PFSK-1 (cell line): Measurements from ENCODE around the gene QSOX1.

ENCODE experiments used
- POLR2AphosphoS5 ChIP-seq: IDR thresholded peaks from 2 replicates; pipeline ENCODE4 v1.6.1; 2012; ENCODE audit warnings: low read depth, mild to moderate bottlenecking, control low read depth, low read length, moderate library complexity
- SIN3A ChIP-seq: IDR thresholded peaks from 2 replicates; pipeline ENCODE4 v1.6.1; 2012; ENCODE audit warnings: mild to moderate bottlenecking, low read length, moderate library complexity, borderline replicate concordance; ENCODE audit not compliant: insufficient read depth
- TAF1 ChIP-seq: IDR thresholded peaks from 2 replicates; pipeline ENCODE4 v1.6.1; 2012; ENCODE audit warnings: low read length, control low read depth, borderline replicate concordance; ENCODE audit not compliant: insufficient read depth

DNA sequence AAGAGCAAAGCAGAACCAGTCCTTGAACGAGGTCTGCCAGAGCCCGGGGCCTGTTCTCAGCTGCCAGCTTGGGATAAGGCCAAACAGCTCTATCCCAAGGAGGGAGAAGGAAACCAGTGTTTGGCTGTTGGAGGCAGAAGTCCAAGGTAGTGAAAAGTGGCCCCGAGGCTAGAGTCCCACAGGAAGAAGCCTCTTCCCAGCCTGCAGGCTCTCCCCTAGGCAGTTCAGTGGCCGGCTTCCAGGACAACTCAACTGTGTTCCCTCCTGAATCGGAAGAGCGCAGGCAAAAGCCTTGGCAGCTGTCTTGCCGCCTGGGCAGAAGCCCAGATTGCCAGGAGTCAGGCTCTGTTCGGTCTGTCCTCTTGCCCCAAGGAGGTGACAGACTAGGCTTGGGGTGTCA lies 19.3 kb downstream of the QSOX1 start:
- TF ChIP-seq POLR2AphosphoS5 = no peak
- no peak for TF ChIP-seq TAF1
- TF ChIP-seq SIN3A = no peak
